HEK293T (cell line): ENCODE results near the gene ZNF33B.

Source experiments
- CTCF ChIA-PET: fragments of 350-600 bp; formaldehyde crosslinking; extraction: SDS; loops from one replicate; lab custom pipeline; 2021; ENCODE audit warnings: antibody characterized with exemption, inconsistent platforms; lab: Yijun Ruan, JAX
- POLR2A ChIA-PET: fragments of 350-600 bp; formaldehyde crosslinking; extraction: SDS; loops from one replicate; lab custom pipeline; 2020; ENCODE audit warnings: antibody characterized with exemption, inconsistent platforms; lab: Yijun Ruan, JAX
- DNase-seq: peaks from one replicate; pipeline ENCODE4 v3.0.0; 2012; ENCODE audit warnings: mixed read lengths; ENCODE audit errors: extremely low spot score
- ARNT ChIP-seq: fragments of 450-650 bp; IDR thresholded peaks from 2 replicates; pipeline ENCODE4 v1.6.1; 2017; ENCODE audit warnings: mild to moderate bottlenecking
- BHLHE40 ChIP-seq: fragments of 450-650 bp; IDR thresholded peaks from 2 replicates; pipeline ENCODE4 v1.6.1; 2016; ENCODE audit warnings: mild to moderate bottlenecking, moderate library complexity, borderline replicate concordance
- CTBP1 ChIP-seq: fragments of 450-650 bp; IDR thresholded peaks from 2 replicates; pipeline ENCODE4 v1.6.1; 2016; ENCODE audit warnings: borderline replicate concordance
- ELF4 ChIP-seq: fragments of 450-650 bp; IDR thresholded peaks from 2 replicates; pipeline ENCODE4 v1.6.1; 2017; ENCODE audit warnings: antibody characterized with exemption
- FOXA1 ChIP-seq: fragments of 450-650 bp; IDR thresholded peaks from 2 replicates; pipeline ENCODE4 v1.6.1; 2016; ENCODE audit warnings: mild to moderate bottlenecking
- FOXK2 ChIP-seq: fragments of 450-650 bp; IDR thresholded peaks from 2 replicates; pipeline ENCODE4 v1.6.1; 2016; ENCODE audit warnings: mild to moderate bottlenecking
- FOXM1 ChIP-seq: fragments of 450-650 bp; IDR thresholded peaks from 2 replicates; pipeline ENCODE4 v1.6.1; 2017; ENCODE audit warnings: mild to moderate bottlenecking, borderline replicate concordance
- HDGF ChIP-seq: fragments of 450-650 bp; IDR thresholded peaks from 2 replicates; pipeline ENCODE4 v1.6.1; 2017; ENCODE audit warnings: antibody characterized with exemption, borderline replicate concordance
- L3MBTL2 ChIP-seq: fragments of 450-650 bp; conservative IDR thresholded peaks from 2 replicates; pipeline ENCODE4 v1.6.1; 2016; ENCODE audit warnings: mild to moderate bottlenecking
- LEF1 ChIP-seq: fragments of 450-650 bp; IDR thresholded peaks from 2 replicates; pipeline ENCODE4 v1.6.1; 2017; ENCODE audit warnings: mild to moderate bottlenecking, borderline replicate concordance
- NFRKB ChIP-seq: fragments of 450-650 bp; IDR thresholded peaks from 2 replicates; pipeline ENCODE4 v1.6.1; 2016; ENCODE audit warnings: mild to moderate bottlenecking, moderate library complexity
- SP1 ChIP-seq: fragments of 450-650 bp; IDR thresholded peaks from 2 replicates; pipeline ENCODE4 v1.6.1; 2017
- SUZ12 ChIP-seq: fragments of 450-650 bp; IDR thresholded peaks from 2 replicates; pipeline ENCODE4 v1.6.1; 2016; ENCODE audit warnings: mild to moderate bottlenecking
- TARDBP ChIP-seq: fragments of 450-650 bp; IDR thresholded peaks from 2 replicates; pipeline ENCODE4 v1.6.1; 2016
- ZNF384 ChIP-seq: fragments of 450-650 bp; IDR thresholded peaks from 2 replicates; pipeline ENCODE4 v1.6.1; 2016
- TF ChIP-seq, protein P1 (sequence below): fragments of 450-650 bp; IDR thresholded peaks from 2 replicates; pipeline ENCODE4 v1.6.1; 2016

Gene ZNF33B

DNA sequence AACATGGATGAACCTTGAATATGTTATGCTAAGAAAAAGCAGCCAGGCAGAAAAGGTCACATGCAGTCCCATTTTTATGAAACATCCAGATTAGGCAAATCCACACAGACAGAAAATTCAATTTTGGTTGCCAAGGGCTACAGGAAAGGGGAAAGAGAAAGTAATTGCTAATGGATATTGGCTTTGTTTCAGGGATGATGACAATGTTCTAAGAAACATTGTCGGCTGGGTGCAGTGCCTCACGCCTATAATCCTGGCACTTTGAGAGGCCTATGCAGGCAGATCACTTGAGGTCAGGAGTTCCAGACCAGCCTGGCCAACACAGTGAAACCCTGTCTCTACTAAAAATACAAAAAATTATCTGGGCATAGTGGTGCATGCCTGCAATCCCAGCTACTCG lies 23.0 kb downstream of the ZNF33B start:
- TF ChIP-seq SUZ12 (no peak), FOXM1 (no peak), HDGF (no peak), BHLHE40 (no peak), SP1 (no peak), ZNF384 (no peak)
- TF ChIP-seq, protein P1, sequence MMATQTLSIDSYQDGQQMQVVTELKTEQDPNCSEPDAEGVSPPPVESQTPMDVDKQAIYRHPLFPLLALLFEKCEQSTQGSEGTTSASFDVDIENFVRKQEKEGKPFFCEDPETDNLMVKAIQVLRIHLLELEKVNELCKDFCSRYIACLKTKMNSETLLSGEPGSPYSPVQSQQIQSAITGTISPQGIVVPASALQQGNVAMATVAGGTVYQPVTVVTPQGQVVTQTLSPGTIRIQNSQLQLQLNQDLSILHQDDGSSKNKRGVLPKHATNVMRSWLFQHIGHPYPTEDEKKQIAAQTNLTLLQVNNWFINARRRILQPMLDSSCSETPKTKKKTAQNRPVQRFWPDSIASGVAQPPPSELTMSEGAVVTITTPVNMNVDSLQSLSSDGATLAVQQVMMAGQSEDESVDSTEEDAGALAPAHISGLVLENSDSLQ: no peak
- CTCF ChIA-PET: no interaction called here
- DNase-seq: no peak
- POLR2A ChIA-PET: no interaction called here

DNA sequence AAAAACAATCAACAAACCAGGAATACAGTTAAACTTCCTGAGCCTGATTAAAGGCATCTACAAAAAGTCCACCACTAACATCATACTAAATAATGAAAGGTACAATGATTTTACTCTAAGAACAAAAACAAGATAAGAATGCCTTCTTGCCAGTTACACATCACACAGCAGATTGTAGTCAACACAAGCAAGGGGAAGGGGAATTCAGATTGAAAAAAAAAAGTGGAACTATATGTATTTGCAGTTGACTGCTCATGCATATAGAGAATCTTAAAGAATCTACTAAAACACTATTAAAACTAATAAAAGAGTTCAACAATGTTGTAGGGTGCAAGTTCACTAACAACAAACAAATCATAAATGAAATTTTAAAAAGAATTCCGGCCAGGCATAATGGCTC lies 28.5 kb downstream of the ZNF33B start:
- CTCF ChIA-PET: no interaction called here
- no peak for DNase-seq

DNA sequence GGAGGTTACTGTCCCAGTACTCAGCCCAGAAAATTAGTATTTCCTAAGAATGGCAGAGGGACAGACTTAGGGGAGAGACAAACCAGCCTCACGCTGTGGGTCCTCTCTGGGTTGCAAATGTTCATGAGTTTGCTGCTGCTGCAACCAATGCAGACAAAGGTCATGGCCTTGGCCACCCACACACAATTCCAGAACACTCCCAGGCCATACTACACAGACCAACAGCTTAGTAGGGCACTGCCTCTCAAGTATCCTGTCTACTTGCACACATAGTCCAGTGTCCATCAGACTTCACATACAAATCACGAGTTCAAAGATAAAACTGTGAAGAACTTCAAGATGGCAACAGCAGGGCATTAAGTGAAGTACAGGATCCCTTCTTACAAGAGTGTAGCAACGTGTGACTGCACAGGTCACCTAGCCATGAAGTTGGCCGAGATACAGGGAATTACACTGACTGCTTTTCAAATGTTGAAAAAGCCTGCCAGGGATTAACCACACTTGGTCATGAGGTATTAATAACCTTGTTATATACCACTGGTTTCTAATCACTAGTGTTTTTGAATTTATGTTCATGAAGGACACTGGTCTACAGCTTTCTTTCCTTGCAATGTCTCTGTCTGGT lies 40.0 kb downstream of the ZNF33B start:
- TF ChIP-seq L3MBTL2: no peak
- TF ChIP-seq NFRKB: no peak
- TF ChIP-seq TARDBP: no peak
- TF ChIP-seq ARNT: no peak
- TF ChIP-seq FOXK2: no peak
- no peak for TF ChIP-seq CTBP1
- TF ChIP-seq ELF4: no peak
- no peak for TF ChIP-seq ZNF384
- TF ChIP-seq FOXA1: no peak
- DNase-seq: no peak
- ChIA-PET POLR2A (no interaction called here), CTCF (no interaction called here)

More for the DNA sequence above, 28.5 kb downstream of the ZNF33B start:
- POLR2A ChIA-PET: no interaction called here
- TF ChIP-seq FOXA1 (no peak), ZNF384 (no peak), HDGF (no peak), FOXK2 (no peak), L3MBTL2 (no peak), TARDBP (no peak), BHLHE40 (no peak), ARNT (no peak), FOXM1 (no peak), SP1 (no peak), ELF4 (no peak), LEF1 (no peak), CTBP1 (no peak), SUZ12 (no peak), NFRKB (no peak)
- TF ChIP-seq, protein P1: no peak

DNA sequence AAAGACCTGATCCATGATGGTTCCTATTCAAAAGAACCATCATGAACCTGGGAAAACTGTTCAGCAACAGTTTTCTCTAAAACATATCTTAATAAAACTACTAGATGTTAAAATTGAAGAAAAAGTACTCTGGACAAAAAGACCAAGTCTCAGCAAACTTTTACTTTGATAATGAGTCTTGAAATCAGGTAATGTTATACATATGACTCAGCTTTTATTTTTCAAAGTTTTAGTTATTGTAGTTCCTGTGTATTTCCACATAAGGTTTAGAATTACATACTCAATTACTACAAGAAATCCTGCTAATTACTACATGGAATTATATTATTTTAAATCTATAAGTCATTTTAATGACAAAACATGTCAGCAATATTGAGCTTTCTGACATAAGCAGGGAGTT lies 42.2 kb downstream of the ZNF33B start:
- POLR2A ChIA-PET: no interaction called here
- TF ChIP-seq ELF4: no peak
- no peak for TF ChIP-seq LEF1

DNA sequence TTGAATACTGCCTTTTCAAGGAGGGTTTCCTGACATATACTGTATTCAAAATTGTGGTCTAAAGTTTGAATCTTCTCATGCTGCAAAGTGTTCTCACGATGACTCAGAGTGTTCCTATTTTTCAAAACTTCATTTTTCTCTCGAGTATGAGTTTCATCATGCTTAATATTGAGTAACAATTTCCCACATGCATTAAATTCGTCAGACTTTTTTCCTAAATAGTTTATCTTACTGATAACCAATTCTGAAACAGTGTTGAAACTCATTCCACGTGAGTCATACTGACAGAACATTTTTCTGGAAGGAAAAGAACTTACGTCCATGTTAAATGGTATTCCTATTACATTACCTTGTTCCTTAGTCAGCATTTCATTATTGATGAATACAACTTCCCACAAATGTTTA lies 44.1 kb downstream of the ZNF33B start:
- TF ChIP-seq FOXK2: no peak
- no peak for TF ChIP-seq SP1
- TF ChIP-seq HDGF: no peak
- TF ChIP-seq, protein P1: no peak
- no peak for TF ChIP-seq SUZ12
- TF ChIP-seq L3MBTL2: no peak
- TF ChIP-seq NFRKB: no peak
- no peak for TF ChIP-seq ZNF384
- no peak for TF ChIP-seq BHLHE40
- no peak for TF ChIP-seq FOXA1
- no peak for TF ChIP-seq ARNT
- TF ChIP-seq ELF4: no peak
- no peak for TF ChIP-seq FOXM1
- no peak for TF ChIP-seq TARDBP
- TF ChIP-seq LEF1: no peak
- TF ChIP-seq CTBP1: no peak
- CTCF ChIA-PET: no interaction called here
- POLR2A ChIA-PET: no interaction called here
- DNase-seq: no peak

More for the DNA sequence above, 42.2 kb downstream of the ZNF33B start:
- no peak for DNase-seq
- CTCF ChIA-PET: no interaction called here

DNA sequence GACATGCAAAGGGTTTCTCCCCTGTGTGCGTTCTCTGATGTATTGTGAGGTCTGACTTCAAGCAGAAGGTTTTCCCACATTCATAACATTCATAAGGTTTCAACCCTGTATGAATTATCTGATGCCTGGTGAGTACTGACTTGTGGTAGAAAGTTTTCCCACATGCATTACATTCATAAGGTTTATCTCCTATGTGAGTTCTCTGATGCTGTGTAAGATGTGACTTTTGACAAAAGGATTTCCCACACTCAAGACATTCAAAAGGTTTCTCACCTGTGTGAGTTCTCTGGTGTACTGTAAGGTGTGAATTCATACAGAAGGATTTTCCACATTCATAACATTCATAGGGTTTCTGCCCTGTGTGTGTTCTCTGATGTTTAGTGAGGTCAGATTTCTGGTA lies 45.1 kb downstream of the ZNF33B start:
- TF ChIP-seq NFRKB (no peak), BHLHE40 (no peak), FOXA1 (no peak), ARNT (no peak), ELF4 (no peak), CTBP1 (no peak), HDGF (no peak), FOXK2 (no peak), SUZ12 (no peak), L3MBTL2 (no peak), LEF1 (no peak), ZNF384 (no peak), TARDBP (no peak), FOXM1 (no peak), SP1 (no peak)
- TF ChIP-seq, protein P1: no peak
- ChIA-PET POLR2A (no interaction called here), CTCF (no interaction called here)
- no peak for DNase-seq
